ENCODE measurements around the gene MSL3.

Gene MSL3

GRCh38 chrX:11789809-11790208 is 31.8 kb downstream of the MSL3 start:
- no peak for DNase-seq (ENCODE audit: low read depth)
- no peak overlapping the region for H3K4me3 ChIP-seq (ENCODE audit: low read depth, low read length)
- TF ChIP-seq CTCF (IDR thresholded peaks at IDR 0.05; ENCODE audit: low read depth, low read length, missing control alignments), result no peak

GRCh38 chrX:11791090-11791489 is 33.1 kb downstream of the MSL3 start:
- H3K4me3 ChIP-seq (ENCODE audit: low read depth, low read length), result no peak overlapping the region
- TF ChIP-seq CTCF (IDR thresholded peaks at IDR 0.05; ENCODE audit: low read depth, low read length, missing control alignments), result no peak
- DNase-seq (ENCODE audit: low read depth), result no peak

- no peak overlapping the region for H3K4me3 ChIP-seq (ENCODE audit: low read depth, low read length)
- DNase-seq (ENCODE audit: low read depth), result no peak
- no peak for TF ChIP-seq CTCF (IDR thresholded peaks at IDR 0.05; ENCODE audit: low read depth, low read length, missing control alignments)
These were observed 33.5 kb downstream of the MSL3 start for GRCh38 chrX:11791537-11791936.

GRCh38 chrX:11792461-11793421 is 34.7 kb downstream of the MSL3 start:
- DNase-seq (ENCODE audit: low read depth), result peak; percentile 72
- no peak overlapping the region for H3K4me3 ChIP-seq (ENCODE audit: low read depth, low read length)
- no peak for TF ChIP-seq CTCF (IDR thresholded peaks at IDR 0.05; ENCODE audit: low read depth, low read length, missing control alignments)

- no peak overlapping the region for H3K4me3 ChIP-seq (ENCODE audit: low read depth, low read length)
- TF ChIP-seq CTCF (IDR thresholded peaks at IDR 0.05; ENCODE audit: low read depth, low read length, missing control alignments), result no peak
- DNase-seq (ENCODE audit: low read depth), result no peak
These were observed 35.7 kb downstream of the MSL3 start for GRCh38 chrX:11793734-11794133.

GRCh38 chrX:11813341-11813740 is 55.3 kb downstream of the MSL3 start:
- H3K4me3 ChIP-seq (ENCODE audit: low read depth, low read length), result no peak overlapping the region
- DNase-seq (ENCODE audit: low read depth), result no peak
- no peak for TF ChIP-seq CTCF (IDR thresholded peaks at IDR 0.05; ENCODE audit: low read depth, low read length, missing control alignments)

Measured in GM12864 (cell line).